Esophagus muscularis mucosa (tissue), 4 donors: ENCODE measurements around the gene ARNT2. TPM values are rescaled to one million over a fixed set of nuclear protein-coding genes. Genes with fewer than 3 reads are reported as not detected.
A peak's percentile ranks its signal among the peaks of the same experiment; 100 is the strongest.

Source experiments
- DNase-seq: peaks from one replicate; pipeline ENCODE4 v3.0.0-alpha.2; 2017; ENCODE audit errors: extremely low spot score
- H3K27ac ChIP-seq, 4 donors: fragments of 200-600 bp; sonication (generic); replicated peaks in 1 of 4; 1 replicate in 3 of 4; 2 replicates in 1 of 4; pipeline ENCODE4 v1.5.1; 2016 to 2019; ENCODE audit warnings: mild to moderate bottlenecking in 1 of 4
- H3K27me3 ChIP-seq, 4 donors: fragments of 200-600 bp; sonication (generic); one replicate each; pipeline versions ENCODE4 v1.5.1 to v1.6.0; 2016 to 2019
- H3K36me3 ChIP-seq, 4 donors: fragments of 200-600 bp; sonication (generic); one replicate each; pipeline ENCODE4 v1.5.1; 2016 to 2019
- H3K4me1 ChIP-seq, 4 donors: fragments of 200-600 bp; sonication (generic); one replicate each; pipeline ENCODE4 v1.5.1; 2016 to 2019
- H3K4me3 ChIP-seq, 4 donors: fragments of 200-600 bp; sonication (generic); 1 replicate in 2 of 4; 2 replicates in 2 of 4; pipeline ENCODE4 v1.5.1; 2016 to 2019; ENCODE audit warnings: mild to moderate bottlenecking in 4 of 4, moderate library complexity in 1 of 4
- H3K9me3 ChIP-seq, 4 donors: fragments of 200-600 bp; sonication (generic); 1 replicate in 3 of 4; 2 replicates in 1 of 4; pipeline ENCODE4 v1.5.1; 2016 to 2019
- EP300 ChIP-seq: sonication (generic); formaldehyde crosslinking; IDR thresholded peaks from one replicate; pipeline ENCODE4 v1.6.1; 2017; ENCODE audit warnings: antibody characterized with exemption
- POLR2A ChIP-seq: fragments of 450-650 bp; IDR thresholded peaks from one replicate; pipeline ENCODE4 v1.6.1; 2017; ENCODE audit warnings: antibody characterized with exemption, moderate library complexity, mild to moderate bottlenecking, low read depth
- POLR2AphosphoS5 ChIP-seq, 2 donors: sonication (generic); formaldehyde crosslinking; IDR thresholded peaks; one replicate each; pipeline ENCODE4 v1.6.1; 2017; ENCODE audit warnings: antibody characterized with exemption in 2 of 2
- WGBS: methylation state at CpG from one replicate; pipeline ENCODE4 v1.1.5; 2018; 5-methylcytosine and 5-hydroxymethylcytosine counted together
- intact Hi-C: fragments of 100-400 bp; cut with DNase I; formaldehyde crosslinking; loops from one replicate; pipeline ENCODE4 v1.15.1; 2023
- total RNA-seq, 4 donors: library from RNA; depleted of rRNA; stranded (reverse); fragments of >200 nt; gene quantifications; one replicate each; pipeline versions ENCODE4 v1.1.0 to v1.2.1, GENCODE V29; 2016
- TF ChIP-seq, protein P1 (sequence below), 3 experiments: fragments of 200-600 bp in 2 of 3; fragments of 450-650 bp in 1 of 3; sonication (generic) in 2 of 3; IDR thresholded peaks; one replicate each; pipeline ENCODE4 v1.5.1; 2017 to 2019; ENCODE audit warnings: antibody characterized with exemption in 3 of 3, mild to moderate bottlenecking in 2 of 3, moderate library complexity in 1 of 3

ARNT2 gene
- total RNA-seq, 4 donors from 2014 or later = 5.4 to 14.6 (median 8.2) TPM

DNA sequence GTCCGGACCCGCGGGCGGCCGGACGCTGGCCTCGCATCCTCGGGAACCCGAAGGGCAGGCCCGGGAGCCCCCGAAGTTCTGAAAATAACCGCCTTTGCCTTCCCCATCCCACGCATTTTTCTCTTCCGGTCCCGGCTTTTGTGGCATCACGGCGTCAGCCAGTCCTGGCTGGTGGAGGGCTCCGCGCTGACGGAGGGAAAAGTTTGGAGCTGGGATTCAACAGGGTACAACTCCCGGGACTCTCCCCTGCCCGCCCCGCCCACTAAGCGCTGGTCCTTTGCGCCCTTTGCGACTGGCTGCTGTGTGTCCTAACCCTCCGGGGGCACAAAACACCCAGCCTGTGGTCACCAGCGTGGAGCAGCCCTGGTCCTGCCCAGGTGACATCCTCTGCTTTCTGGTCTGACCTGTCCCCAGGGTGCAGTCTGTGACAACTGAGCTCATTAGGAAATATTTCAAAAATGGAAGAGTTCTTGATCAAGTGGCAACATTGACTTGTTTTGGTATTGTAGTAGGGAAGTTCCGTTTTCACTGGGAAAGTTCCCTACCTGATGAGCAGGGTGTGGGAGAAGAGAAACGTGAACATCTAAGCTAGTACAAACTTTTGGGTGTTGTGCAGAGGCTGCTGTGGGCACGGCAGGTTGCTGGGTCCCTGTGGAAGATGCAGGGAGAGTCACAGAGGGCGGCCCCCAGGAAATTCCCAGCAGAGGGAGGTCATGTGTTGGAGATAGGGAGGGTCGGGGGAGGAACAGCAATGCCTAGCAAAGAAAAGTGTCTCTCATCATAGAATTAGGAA is 775 bp downstream of the ARNT2 start:
- TF ChIP-seq EP300 (no peak), POLR2AphosphoS5 (IDR thresholded peaks at IDR 0.05) (no peak), POLR2A (no peak)
- TF ChIP-seq, protein P1, sequence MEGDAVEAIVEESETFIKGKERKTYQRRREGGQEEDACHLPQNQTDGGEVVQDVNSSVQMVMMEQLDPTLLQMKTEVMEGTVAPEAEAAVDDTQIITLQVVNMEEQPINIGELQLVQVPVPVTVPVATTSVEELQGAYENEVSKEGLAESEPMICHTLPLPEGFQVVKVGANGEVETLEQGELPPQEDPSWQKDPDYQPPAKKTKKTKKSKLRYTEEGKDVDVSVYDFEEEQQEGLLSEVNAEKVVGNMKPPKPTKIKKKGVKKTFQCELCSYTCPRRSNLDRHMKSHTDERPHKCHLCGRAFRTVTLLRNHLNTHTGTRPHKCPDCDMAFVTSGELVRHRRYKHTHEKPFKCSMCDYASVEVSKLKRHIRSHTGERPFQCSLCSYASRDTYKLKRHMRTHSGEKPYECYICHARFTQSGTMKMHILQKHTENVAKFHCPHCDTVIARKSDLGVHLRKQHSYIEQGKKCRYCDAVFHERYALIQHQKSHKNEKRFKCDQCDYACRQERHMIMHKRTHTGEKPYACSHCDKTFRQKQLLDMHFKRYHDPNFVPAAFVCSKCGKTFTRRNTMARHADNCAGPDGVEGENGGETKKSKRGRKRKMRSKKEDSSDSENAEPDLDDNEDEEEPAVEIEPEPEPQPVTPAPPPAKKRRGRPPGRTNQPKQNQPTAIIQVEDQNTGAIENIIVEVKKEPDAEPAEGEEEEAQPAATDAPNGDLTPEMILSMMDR (IDR thresholded peaks at IDR 0.05) = no peak
- DNase-seq = peak; percentile 74
- Histone ChIP-seq H3K9me3 (no peaks in the 10 kb centered on the region), H3K27ac (peak overlapping the region; percentile 64 to 79 (median 72)), H3K4me3 (peak overlapping the region; percentile 62 to 75 (median 68)), H3K4me1 (peaks cover 5 to 22% (median 18%) of the 10 kb centered on the region in 4 donors), H3K36me3 (no peaks in the 10 kb centered on the region), H3K27me3 (peaks cover 0 to 7% (median 0%) of the 10 kb centered on the region in 4 donors)
- intact Hi-C loops = no loop called here
- WGBS = 12% methylated on average over 19 of the region's 33 CpGs

DNA sequence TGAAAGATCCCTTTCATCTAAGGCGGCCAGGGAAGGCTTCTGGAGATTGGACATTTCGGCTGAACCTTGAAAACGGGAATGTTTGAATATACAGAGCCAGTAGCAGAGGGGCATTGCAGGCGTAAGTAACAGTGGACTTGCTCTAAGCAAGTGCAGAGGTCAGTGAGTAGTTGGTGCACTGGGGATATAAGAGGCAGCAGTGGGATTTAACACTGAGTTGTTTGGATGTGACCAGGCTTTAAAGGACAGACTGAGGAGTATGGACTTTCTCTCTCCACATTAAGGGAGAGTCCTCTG is 1.3 kb downstream of the ARNT2 start:
- DNase-seq = no peak

DNA sequence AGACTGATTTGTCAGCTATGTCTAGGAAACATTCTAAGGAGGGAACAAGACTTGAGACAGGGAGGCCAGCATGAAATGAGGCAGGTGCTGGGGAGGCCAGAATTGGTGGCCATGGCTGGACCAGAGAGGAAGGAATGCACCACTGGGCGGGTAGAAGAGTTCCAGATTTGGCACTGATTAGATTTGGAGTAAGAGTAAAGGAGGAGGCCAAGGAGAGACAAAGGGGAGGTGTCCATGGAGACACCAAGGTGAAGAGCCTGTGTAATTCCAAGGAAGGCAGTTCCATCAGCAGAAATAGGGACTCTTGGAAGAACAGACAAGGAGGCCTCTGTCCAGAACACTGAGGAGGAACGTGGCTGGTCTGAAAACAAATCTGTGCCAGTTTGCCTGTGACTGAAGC is 1.8 kb downstream of the ARNT2 start:
- 75% methylated on average over 2 of the region's 2 CpGs for WGBS
- Histone ChIP-seq H3K27me3 (peaks cover 0 to 7% (median 0%) of the 10 kb centered on the region in 4 donors), H3K27ac (no peak overlapping the region), H3K9me3 (no peaks in the 10 kb centered on the region), H3K4me1 (peaks cover 5 to 22% (median 18%) of the 10 kb centered on the region in 4 donors), H3K36me3 (no peaks in the 10 kb centered on the region), H3K4me3 (no peak overlapping the region)
- DNase-seq = peak; percentile 68
- TF ChIP-seq, protein P1 (IDR thresholded peaks at IDR 0.05) = no peak
- TF ChIP-seq POLR2AphosphoS5 (IDR thresholded peaks at IDR 0.05) (no peak), POLR2A (no peak), EP300 (no peak)
- intact Hi-C loops = no loop called here

More for the DNA sequence above, 1.3 kb downstream of the ARNT2 start:
- Histone ChIP-seq H3K4me1 (peaks cover 5 to 22% (median 18%) of the 10 kb centered on the region in 4 donors), H3K9me3 (no peaks in the 10 kb centered on the region), H3K27ac (no peak overlapping the region), H3K4me3 (no peak overlapping the region), H3K36me3 (no peaks in the 10 kb centered on the region), H3K27me3 (peaks cover 0 to 7% (median 0%) of the 10 kb centered on the region in 4 donors)
- WGBS = 73% methylated on average over 4 of the region's 4 CpGs
- intact Hi-C loops = no loop called here
- TF ChIP-seq POLR2AphosphoS5 (IDR thresholded peaks at IDR 0.05) (no peak), POLR2A (no peak), EP300 (no peak)
- TF ChIP-seq, protein P1 (IDR thresholded peaks at IDR 0.05) = no peak

DNA sequence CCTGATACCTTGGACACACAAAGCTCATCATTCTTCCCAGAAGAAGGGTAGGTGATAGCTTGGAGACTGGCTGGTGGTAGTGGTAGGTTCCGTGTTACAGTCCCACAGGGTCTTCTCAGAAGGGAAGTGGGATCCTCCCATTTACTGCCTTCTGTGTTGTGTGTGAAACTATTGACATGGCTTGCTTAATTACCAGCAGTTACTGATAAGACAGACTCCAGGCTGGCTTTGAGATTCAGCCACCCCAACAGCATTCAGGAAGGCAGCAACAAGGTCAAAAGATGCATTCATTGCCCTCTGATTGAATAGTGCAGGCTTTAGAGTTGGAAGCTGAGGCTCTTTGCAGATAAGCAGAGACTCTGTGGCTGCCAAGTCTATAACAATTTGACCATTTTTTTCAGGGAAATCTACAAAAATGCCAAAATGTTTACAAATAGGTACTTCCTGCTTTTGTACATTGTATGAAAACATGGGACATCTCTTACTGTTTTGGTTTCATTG is 7.7 kb downstream of the ARNT2 start:
- H3K36me3 ChIP-seq = no peaks in the 10 kb centered on the region
- no peak for DNase-seq
- no peak overlapping the region for H3K4me3 ChIP-seq
- H3K27me3 ChIP-seq = no peaks in the 10 kb centered on the region
- intact Hi-C loops = no loop called here
- WGBS = 86% methylated on average over 1 of the region's 1 CpG
- TF ChIP-seq, protein P1 (IDR thresholded peaks at IDR 0.05) = no peak
- TF ChIP-seq POLR2A (no peak), POLR2AphosphoS5 (IDR thresholded peaks at IDR 0.05) (no peak), EP300 (no peak)
- no peaks in the 10 kb centered on the region for H3K9me3 ChIP-seq
- H3K27ac ChIP-seq = no peak overlapping the region
- H3K4me1 ChIP-seq = no peaks in the 10 kb centered on the region
